H1 (cell line): ENCODE results near the gene DOCK9. TPM values are rescaled to one million over a fixed set of nuclear protein-coding genes. Genes with fewer than 3 reads are reported as not detected.

ENCODE experiments used
- CTCF ChIA-PET: fragments of 300-600 bp; sonication (Branson Sonifier 250); formaldehyde crosslinking; loops from one replicate; lab custom pipeline; 2021; ENCODE audit not compliant: partially characterized antibody; lab: Charles Lee
- POLR2A ChIA-PET: fragments of 300-600 bp; sonication (Branson Sonifier 250); formaldehyde crosslinking; loops from one replicate; lab custom pipeline; 2021; ENCODE audit warnings: inconsistent platforms; ENCODE audit not compliant: partially characterized antibody; lab: Charles Lee
- DNase-seq, 2 experiments: peaks; one replicate each; pipeline versions ENCODE4 v3.0.0 to v3.0.0-alpha.2; 2010 to 2022; ENCODE audit warnings: low spot score in 2 of 2, low read depth in 1 of 2, mixed read lengths in 1 of 2
- FAIRE-seq: peaks from 2 replicates; lab custom pipeline; 2011; peaks lifted over from hg19 to GRCh38; lab: Jason Lieb, UNC
- H2AFZ ChIP-seq: 2 replicates; pipeline ENCODE4 v1.8.1; 2012; ENCODE audit warnings: low read length, inconsistent platforms
- H2AK5ac ChIP-seq: 2 replicates; pipeline ENCODE4 v1.6.1; 2013; ENCODE audit warnings: low read depth, low read length
- H2BK120ac ChIP-seq: replicated peaks from 2 replicates; pipeline ENCODE3; 2013; ENCODE audit warnings: low read depth, low read length, inconsistent platforms
- H2BK12ac ChIP-seq: 2 replicates; pipeline ENCODE4 v1.6.1; 2013; ENCODE audit warnings: low read depth, low read length
- H2BK15ac ChIP-seq: 2 replicates; pipeline ENCODE4 v1.6.1; 2013; ENCODE audit warnings: low read length
- H2BK20ac ChIP-seq: 2 replicates; pipeline ENCODE4 v1.6.1; 2013; ENCODE audit warnings: low read length
- H2BK5ac ChIP-seq: 2 replicates; pipeline ENCODE4 v1.6.1; 2013; ENCODE audit warnings: low read depth, low read length
- H3K14ac ChIP-seq: 2 replicates; pipeline ENCODE4 v1.6.1; 2013; ENCODE audit warnings: inconsistent platforms; ENCODE audit not compliant: insufficient read length
- H3K18ac ChIP-seq: 2 replicates; pipeline ENCODE4 v1.6.1; 2013; ENCODE audit warnings: low read length; ENCODE audit errors: extremely low read depth
- H3K23ac ChIP-seq: 2 replicates; pipeline ENCODE4 v1.6.1; 2013; ENCODE audit warnings: inconsistent platforms; ENCODE audit not compliant: insufficient read length
- H3K23me2 ChIP-seq: 2 replicates; pipeline ENCODE4 v1.6.1; 2013; ENCODE audit warnings: low read depth, low read length
- H3K27ac ChIP-seq: 2 replicates; pipeline ENCODE4 v1.6.1; 2011; ENCODE audit warnings: low read depth, low read length, inconsistent platforms
- H3K27me3 ChIP-seq, 4 experiments: replicated peaks in 1 of 4; 1 replicate in 1 of 4; 2 replicates in 3 of 4; pipeline versions ENCODE4 v1.6.1 to v1.8.1; 2011 to 2013; ENCODE audit warnings: low read length in 3 of 4, mild to moderate bottlenecking in 3 of 4, inconsistent platforms in 2 of 4, mixed read lengths in 2 of 4, moderate library complexity in 1 of 4; ENCODE audit not compliant: control insufficient read depth in 3 of 4, insufficient read depth in 3 of 4; ENCODE audit errors: extremely low read depth in 1 of 4
- H3K36me3 ChIP-seq, 4 experiments: 2 replicates each; pipeline versions ENCODE4 v1.6.1 to v1.8.1; 2011 to 2013; ENCODE audit warnings: mild to moderate bottlenecking in 4 of 4, low read length in 3 of 4, moderate library complexity in 2 of 4, control low read depth in 1 of 4, inconsistent platforms in 1 of 4; ENCODE audit not compliant: insufficient read depth in 4 of 4, control insufficient read depth in 2 of 4
- H3K4ac ChIP-seq: replicated peaks from 2 replicates; pipeline ENCODE3; 2013; ENCODE audit warnings: low read length, low read depth, mixed read lengths, inconsistent platforms; ENCODE audit not compliant: insufficient read length
- H3K4me1 ChIP-seq, 4 experiments: replicated peaks in 1 of 4; 1 replicate in 1 of 4; 2 replicates in 3 of 4; pipeline versions ENCODE4 v1.6.1 to v1.8.1; 2011 to 2013; ENCODE audit warnings: low read length in 3 of 4, inconsistent platforms in 2 of 4, mixed read lengths in 1 of 4; ENCODE audit not compliant: insufficient read depth in 4 of 4, control insufficient read depth in 3 of 4
- H3K4me2 ChIP-seq, 2 experiments: 2 replicates each; pipeline versions ENCODE4 v1.6.1 to v1.8.1; 2011 to 2013; ENCODE audit warnings: low read depth in 2 of 2, low read length in 2 of 2, control low read depth in 1 of 2, inconsistent platforms in 1 of 2, mild to moderate bottlenecking in 1 of 2; ENCODE audit not compliant: insufficient read depth in 1 of 2
- H3K4me3 ChIP-seq, 4 experiments: fragments of 200-600, 300-600 bp in 1 of 4; sonication (generic), shearing (Covaris generic), sonication (Bioruptor Twin) in 1 of 4; 2 replicates each; pipeline versions ENCODE4 v1.5.1 to v1.8.1; 2011 to 2016; ENCODE audit warnings: low read length in 4 of 4, low read depth in 3 of 4, control low read depth in 2 of 4, inconsistent platforms in 2 of 4, mild to moderate bottlenecking in 2 of 4, mixed read lengths in 1 of 4, moderate library complexity in 1 of 4; ENCODE audit not compliant: insufficient read depth in 2 of 4; ENCODE audit errors: extremely low read depth in 1 of 4
- H3K56ac ChIP-seq: replicated peaks from 2 replicates; pipeline ENCODE3; 2013; ENCODE audit warnings: low read depth, mild to moderate bottlenecking, mixed read lengths, low read length, inconsistent platforms; ENCODE audit not compliant: insufficient read length
- H3K79me1 ChIP-seq: 2 replicates; pipeline ENCODE4 v1.6.1; 2013; ENCODE audit warnings: low read depth, low read length, control low read depth
- H3K79me2 ChIP-seq, 2 experiments: 2 replicates each; pipeline versions ENCODE4 v1.6.1 to v1.8.1; 2012 to 2013; ENCODE audit warnings: low read length in 2 of 2, mild to moderate bottlenecking in 2 of 2, inconsistent platforms in 1 of 2; ENCODE audit not compliant: insufficient read depth in 2 of 2, control insufficient read depth in 1 of 2
- H3K9ac ChIP-seq, 4 experiments: replicated peaks in 1 of 4; 1 replicate in 1 of 4; 2 replicates in 3 of 4; pipeline versions ENCODE4 v1.6.1 to v1.8.1; 2011 to 2013; ENCODE audit warnings: low read depth in 3 of 4, low read length in 3 of 4, control low read depth in 2 of 4, mild to moderate bottlenecking in 2 of 4, moderate library complexity in 2 of 4, inconsistent platforms in 1 of 4; ENCODE audit errors: extremely low read depth in 1 of 4
- H3K9me3 ChIP-seq, 2 experiments: 2 replicates each; pipeline versions ENCODE4 v1.6.1 to v1.8.1; 2012 to 2013; ENCODE audit warnings: mild to moderate bottlenecking in 2 of 2, moderate library complexity in 2 of 2, control low read depth in 1 of 2, inconsistent platforms in 1 of 2, low read depth in 1 of 2, low read length in 1 of 2, mixed read lengths in 1 of 2; ENCODE audit not compliant: insufficient read depth in 2 of 2
- H4K20me1 ChIP-seq, 2 experiments: replicated peaks in 1 of 2; 2 replicates each; pipeline versions ENCODE3 to v1.8.1; 2011 to 2013; ENCODE audit warnings: inconsistent platforms in 2 of 2, low read length in 2 of 2, mild to moderate bottlenecking in 1 of 2; ENCODE audit not compliant: insufficient read depth in 2 of 2, control insufficient read depth in 1 of 2
- H4K5ac ChIP-seq: 2 replicates; pipeline ENCODE4 v1.6.1; 2013; ENCODE audit warnings: low read length, low read depth, mixed read lengths, inconsistent platforms; ENCODE audit not compliant: insufficient read length
- H4K8ac ChIP-seq: 2 replicates; pipeline ENCODE4 v1.8.0; 2013; ENCODE audit warnings: mild to moderate bottlenecking, moderate library complexity, low read length, inconsistent platforms; ENCODE audit not compliant: insufficient read depth; ENCODE audit errors: extremely low read depth
- H4K91ac ChIP-seq: replicated peaks from 2 replicates; pipeline ENCODE3; 2013; ENCODE audit warnings: low read length, mixed read lengths, inconsistent platforms; ENCODE audit not compliant: insufficient read length
- CREB1 ChIP-seq: IDR thresholded peaks from 2 replicates; pipeline ENCODE4 v1.6.1; 2012; ENCODE audit warnings: inconsistent platforms
- EP300 ChIP-seq, 2 experiments: IDR thresholded peaks; 1 replicate in 1 of 2; 2 replicates in 1 of 2; pipeline ENCODE4 v1.6.1; 2011 to 2012; ENCODE audit warnings: low read depth in 2 of 2, low read length in 2 of 2, mild to moderate bottlenecking in 2 of 2, borderline replicate concordance in 1 of 2, inconsistent platforms in 1 of 2, moderate library complexity in 1 of 2
- HDAC2 ChIP-seq, 2 experiments: fragments of 300-600 bp in 1 of 2; sonication (generic) in 1 of 2; IDR thresholded peaks; 2 replicates each; pipeline ENCODE4 v1.6.1; 2011 to 2012; ENCODE audit warnings: low read depth in 2 of 2, low read length in 2 of 2, mild to moderate bottlenecking in 2 of 2, moderate library complexity in 2 of 2, borderline replicate concordance in 1 of 2, inconsistent platforms in 1 of 2
- JUND ChIP-seq: IDR thresholded peaks from 2 replicates; pipeline ENCODE4 v1.6.1; 2011; ENCODE audit warnings: mild to moderate bottlenecking, improper control_type of control experiment, low read length
- RAD21 ChIP-seq, 2 experiments: IDR thresholded peaks in 1 of 2; conservative IDR thresholded peaks in 1 of 2; 2 replicates each; pipeline ENCODE4 v1.6.1; 2011; ENCODE audit warnings: low read depth in 2 of 2, low read length in 2 of 2, improper control_type of control experiment in 1 of 2, inconsistent platforms in 1 of 2, mild to moderate bottlenecking in 1 of 2, moderate library complexity in 1 of 2
- RBBP5 ChIP-seq: IDR thresholded peaks from 2 replicates; pipeline ENCODE4 v1.7.1; 2012; ENCODE audit warnings: low read depth, mild to moderate bottlenecking, inconsistent platforms, low read length, moderate library complexity, borderline replicate concordance
- ZNF274 ChIP-seq: IDR thresholded peaks from 2 replicates; pipeline ENCODE4 v1.7.0; 2012; ENCODE audit warnings: low read length, borderline replicate concordance; ENCODE audit errors: extremely low read depth
- WGBS, 2 experiments: shearing (Covaris generic) in 1 of 2; methylation state at CpG; one replicate each; pipeline versions ENCODE4 v1.1.6 to v1.1.7; 2013 to 2015; ENCODE audit warnings: low lambda C conversion rate in 2 of 2, mixed read lengths in 2 of 2, inconsistent platforms in 1 of 2, low coverage in 1 of 2, missing lambda C conversion rate in 1 of 2; ENCODE audit not compliant: insufficient replicate concordance in 2 of 2, insufficient coverage in 1 of 2, insufficient read length in 1 of 2; ENCODE audit errors: extremely low coverage in 1 of 2, missing lambda C conversion rate in 1 of 2; 5-methylcytosine and 5-hydroxymethylcytosine counted together
- polyA plus RNA-seq, 7 experiments: library from polyadenylated mRNA; depleted of rRNA in 3 of 7; stranded (reverse) in 5 of 7; unstranded in 2 of 7; fragments of >200 nt in 5 of 7; fragments of 200-250 nt in 2 of 7; gene quantifications; 1 replicate in 5 of 7; 2 replicates in 1 of 7; 4 replicates in 1 of 7; pipeline versions ENCODE4 v1.2.1 to v1.2.3, GENCODE V29; 2011 to 2013; ENCODE audit warnings: missing spikeins in 2 of 7, mixed read lengths in 2 of 7
- total RNA-seq: library from RNA; stranded (reverse); fragmentation: NEBNext Ultra II Directional; extraction: Animal tissue kit (Norgen Biotek cat#: 25700); gene quantifications from 2 replicates; pipeline ENCODE4 v1.2.1, GENCODE V29; 2021
- TF ChIP-seq, protein P1 (sequence below), 3 experiments: IDR thresholded peaks; 1 replicate in 2 of 3; 2 replicates in 1 of 3; pipeline versions ENCODE4 v1.5.1 to v1.6.1; 2011; ENCODE audit warnings: low read length in 3 of 3, mild to moderate bottlenecking in 3 of 3, inconsistent platforms in 2 of 3, low read depth in 1 of 3, moderate library complexity in 1 of 3; ENCODE audit not compliant: insufficient read depth in 1 of 3; ENCODE audit errors: control extremely low read depth in 1 of 3

DOCK9 gene
- total and polyA plus RNA-seq, 2 of the 8 experiments (the other 6 are each of a cell fraction or from before 2014, with no cell fraction given), result 21.6 to 31.5 TPM

DNA sequence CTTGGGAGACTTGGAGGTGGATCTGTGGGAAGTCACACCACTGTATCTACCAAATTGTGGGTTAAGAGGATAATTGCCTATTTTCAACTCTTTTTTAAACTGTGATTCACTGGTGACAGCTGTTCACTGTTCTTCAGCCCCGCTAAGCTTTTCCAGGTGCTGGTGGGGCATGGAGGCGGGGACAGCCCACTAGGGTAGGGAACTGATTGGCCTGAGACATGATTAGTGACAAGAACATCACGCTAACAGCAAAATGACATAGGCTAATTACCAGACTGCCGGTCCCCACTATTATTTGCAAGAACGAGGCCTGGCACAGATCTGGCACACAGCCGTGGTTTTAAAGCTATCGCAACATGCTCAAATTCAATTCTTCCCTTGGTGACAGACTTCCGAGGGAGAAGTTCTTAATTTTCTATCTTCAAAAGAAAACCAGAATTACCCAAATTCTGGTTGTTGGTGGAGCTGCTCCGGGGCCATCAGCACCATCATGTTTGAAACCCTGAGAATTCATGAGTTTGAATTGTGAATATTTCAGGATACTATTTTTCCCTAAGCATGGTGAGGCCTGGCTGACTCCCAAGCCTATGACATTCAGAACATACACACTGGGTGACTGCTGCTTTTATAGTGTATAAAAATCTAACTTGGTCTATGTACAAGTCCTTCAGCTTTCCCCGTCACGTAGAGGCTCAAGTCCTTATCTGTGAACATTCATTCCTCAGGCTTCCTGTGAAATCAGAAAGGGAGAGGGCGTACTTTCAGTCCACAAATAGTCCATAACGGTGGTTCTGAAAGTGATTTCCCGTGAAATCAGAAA lies 17.9 kb downstream of the DOCK9 start:
- Histone ChIP-seq H4K20me1 (no peaks in the 10 kb centered on the region), H3K27ac (no peak overlapping the region), H3K36me3 (no peaks in the 10 kb centered on the region), H3K14ac (no peak overlapping the region), H3K4me3 (no peak overlapping the region), H4K5ac (no peak overlapping the region), H3K9me3 (no peaks in the 10 kb centered on the region), H2BK5ac (no peak overlapping the region), H3K9ac (no peak overlapping the region), H2BK15ac (no peak overlapping the region), H2BK120ac (no peak overlapping the region), H2BK12ac (no peak overlapping the region), H4K91ac (no peak overlapping the region), H4K8ac (no peak overlapping the region), H3K27me3 (peaks cover 0 to 2% (median 0%) of the 10 kb centered on the region in 4 experiments; a peak in 1 of 7 replicates), H3K56ac (no peak overlapping the region), H3K23me2 (no peaks in the 10 kb centered on the region), H2BK20ac (no peak overlapping the region), H2AFZ (no peak overlapping the region), H3K4me2 (no peak overlapping the region), H3K18ac (peak overlapping the region; percentile 48), H3K23ac (no peak overlapping the region), H3K79me2 (no peaks in the 10 kb centered on the region), H3K4ac (no peak overlapping the region), H3K79me1 (no peaks in the 10 kb centered on the region), H2AK5ac (no peak overlapping the region), H3K4me1 (peaks cover 0 to 2% (median 0%) of the 10 kb centered on the region in 4 experiments; a peak in 2 of 7 replicates)
- FAIRE-seq (no peak), DNase-seq (no peak)
- ChIA-PET POLR2A (interaction anchor here (0.5 kb wide), 1 partner anchor 2000 kb away, joined by 3 read pairs; no protein-coding TSS in a partner anchor), CTCF (interaction anchor here (1.0 to 2.1 kb wide), 3 partner anchors 10 to 90 kb away, joined by 3 to 6 read pairs (median 4); no protein-coding TSS in a partner anchor)
- WGBS, 2 experiments, result 94% methylated on average over 14 of the region's 14 CpGs; no CpG with 5 or more reads in 1 of the 2 experiments
- no peak for TF ChIP-seq CREB1
- no peak for TF ChIP-seq RAD21 (IDR thresholded peaks at IDR 0.05 in 1 of 2, conservative IDR thresholded peaks at IDR 0.05 in 1 of 2; ENCODE audit: low read depth in 2 of 2, low read length in 2 of 2)
- TF ChIP-seq, protein P1, sequence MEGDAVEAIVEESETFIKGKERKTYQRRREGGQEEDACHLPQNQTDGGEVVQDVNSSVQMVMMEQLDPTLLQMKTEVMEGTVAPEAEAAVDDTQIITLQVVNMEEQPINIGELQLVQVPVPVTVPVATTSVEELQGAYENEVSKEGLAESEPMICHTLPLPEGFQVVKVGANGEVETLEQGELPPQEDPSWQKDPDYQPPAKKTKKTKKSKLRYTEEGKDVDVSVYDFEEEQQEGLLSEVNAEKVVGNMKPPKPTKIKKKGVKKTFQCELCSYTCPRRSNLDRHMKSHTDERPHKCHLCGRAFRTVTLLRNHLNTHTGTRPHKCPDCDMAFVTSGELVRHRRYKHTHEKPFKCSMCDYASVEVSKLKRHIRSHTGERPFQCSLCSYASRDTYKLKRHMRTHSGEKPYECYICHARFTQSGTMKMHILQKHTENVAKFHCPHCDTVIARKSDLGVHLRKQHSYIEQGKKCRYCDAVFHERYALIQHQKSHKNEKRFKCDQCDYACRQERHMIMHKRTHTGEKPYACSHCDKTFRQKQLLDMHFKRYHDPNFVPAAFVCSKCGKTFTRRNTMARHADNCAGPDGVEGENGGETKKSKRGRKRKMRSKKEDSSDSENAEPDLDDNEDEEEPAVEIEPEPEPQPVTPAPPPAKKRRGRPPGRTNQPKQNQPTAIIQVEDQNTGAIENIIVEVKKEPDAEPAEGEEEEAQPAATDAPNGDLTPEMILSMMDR (IDR thresholded peaks at IDR 0.05; ENCODE audit: control extremely low read depth in 1 of 3, insufficient read depth in 1 of 3, low read depth in 1 of 3, low read length in 3 of 3), result no peak
- TF ChIP-seq EP300 (IDR thresholded peaks at IDR 0.05; ENCODE audit: borderline replicate concordance in 1 of 2, low read depth in 2 of 2, low read length in 2 of 2), result no peak
- no peak for TF ChIP-seq HDAC2 (IDR thresholded peaks at IDR 0.05; ENCODE audit: borderline replicate concordance in 1 of 2, low read depth in 2 of 2, low read length in 2 of 2)
- no peak for TF ChIP-seq ZNF274
- TF ChIP-seq RBBP5, result no peak
- TF ChIP-seq JUND, result no peak
